SU-DHL-6 (cell line): ENCODE measurements around the gene ZNF609.

Source experiments
- EZH2phosphoT487 ChIP-seq: fragments of 200-600 bp; sonication (generic), shearing (Covaris generic); conservative IDR thresholded peaks from 2 replicates; pipeline ENCODE4 v1.6.1; 2018; ENCODE audit warnings: mild to moderate bottlenecking, antibody characterized with exemption, low read length, moderate library complexity, mixed read lengths
- TF ChIP-seq, protein P1 (sequence below): fragments of 200-600 bp; sonication (generic); IDR thresholded peaks from one replicate; pipeline ENCODE4 v1.5.1; 2017; ENCODE audit warnings: antibody characterized with exemption, mild to moderate bottlenecking, low read length, moderate library complexity; ENCODE audit not compliant: insufficient read depth, poor library complexity, severe bottlenecking

DNA sequence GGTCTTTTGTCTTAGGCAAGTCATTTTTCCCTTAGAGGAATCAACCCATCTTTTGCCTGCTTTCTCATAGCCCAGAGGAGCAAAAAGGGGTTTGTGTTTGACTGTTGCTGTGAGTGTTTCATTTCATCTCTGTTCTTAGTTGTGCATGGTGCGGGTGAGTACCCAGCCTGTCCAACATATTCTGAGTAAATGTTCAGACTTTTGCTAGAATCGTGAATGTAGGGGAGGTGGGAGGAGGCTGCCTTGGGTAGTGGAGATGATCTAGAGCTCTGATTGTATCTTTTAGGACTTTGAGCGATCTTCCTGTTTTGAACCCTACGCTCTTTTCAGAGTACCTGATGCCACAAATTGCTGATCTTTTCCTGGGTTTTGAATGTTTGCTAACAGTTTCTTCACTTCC is 123.1 kb downstream of the ZNF609 start:
- TF ChIP-seq, protein P1, sequence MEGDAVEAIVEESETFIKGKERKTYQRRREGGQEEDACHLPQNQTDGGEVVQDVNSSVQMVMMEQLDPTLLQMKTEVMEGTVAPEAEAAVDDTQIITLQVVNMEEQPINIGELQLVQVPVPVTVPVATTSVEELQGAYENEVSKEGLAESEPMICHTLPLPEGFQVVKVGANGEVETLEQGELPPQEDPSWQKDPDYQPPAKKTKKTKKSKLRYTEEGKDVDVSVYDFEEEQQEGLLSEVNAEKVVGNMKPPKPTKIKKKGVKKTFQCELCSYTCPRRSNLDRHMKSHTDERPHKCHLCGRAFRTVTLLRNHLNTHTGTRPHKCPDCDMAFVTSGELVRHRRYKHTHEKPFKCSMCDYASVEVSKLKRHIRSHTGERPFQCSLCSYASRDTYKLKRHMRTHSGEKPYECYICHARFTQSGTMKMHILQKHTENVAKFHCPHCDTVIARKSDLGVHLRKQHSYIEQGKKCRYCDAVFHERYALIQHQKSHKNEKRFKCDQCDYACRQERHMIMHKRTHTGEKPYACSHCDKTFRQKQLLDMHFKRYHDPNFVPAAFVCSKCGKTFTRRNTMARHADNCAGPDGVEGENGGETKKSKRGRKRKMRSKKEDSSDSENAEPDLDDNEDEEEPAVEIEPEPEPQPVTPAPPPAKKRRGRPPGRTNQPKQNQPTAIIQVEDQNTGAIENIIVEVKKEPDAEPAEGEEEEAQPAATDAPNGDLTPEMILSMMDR: no peak
- TF ChIP-seq EZH2phosphoT487: no peak
